Measurements from ENCODE around the gene EPG5. TPM values are rescaled to one million over a fixed set of nuclear protein-coding genes. Genes with fewer than 3 reads are reported as not detected.

The EPG5 gene
- total RNA-seq, 1 experiment from 2014 or later = 16.1 TPM

DNA sequence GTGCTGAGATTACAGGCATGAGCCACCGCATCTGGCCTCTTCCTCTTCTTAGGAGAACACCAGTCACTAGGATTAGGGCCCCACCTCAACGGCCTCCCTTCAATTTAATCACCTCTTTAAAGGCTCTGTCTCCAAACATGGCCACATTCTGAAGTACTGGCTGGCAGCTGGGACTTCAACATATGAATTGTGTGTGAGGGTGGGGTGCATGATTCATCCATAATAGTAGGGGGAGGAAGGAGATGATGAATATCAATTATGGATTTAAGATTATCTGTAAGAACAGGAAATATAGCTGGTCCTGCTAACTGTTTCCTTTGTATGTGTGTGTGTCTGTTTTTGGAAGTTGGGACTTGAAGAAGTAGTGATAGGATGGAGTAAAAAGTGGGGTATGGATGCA lies 14.7 kb upstream of the EPG5 start:
- Mint-ChIP-seq H3K36me3 (ENCODE audit: insufficient read depth in 1 of 3, low read depth in 3 of 3) (no peaks in the 10 kb centered on the region), H3K27me3 (ENCODE audit: low read depth) (no peaks in the 10 kb centered on the region; the same call in 1 of the 2 replicates), H3K4me3 (no peak overlapping the region), H3K9me3 (no peaks in the 10 kb centered on the region), H3K27ac (no peak overlapping the region), H3K4me1 (peaks cover 15 to 19% of the 10 kb centered on the region in 2 experiments)
- H3K79me1 ChIP-seq (ENCODE audit: insufficient read depth, low read depth, low read length, poor library complexity, severe bottlenecking) = no peaks in the 10 kb centered on the region
- H3K14ac ChIP-seq (ENCODE audit: insufficient read depth, low read length) = no peak overlapping the region
- H3K4ac ChIP-seq (ENCODE audit: low read depth, low read length) = no peak overlapping the region
- no peak overlapping the region for H2BK5ac ChIP-seq (ENCODE audit: insufficient read length, low read length)
- no CpG with 5 or more reads among the region's 2 CpGs for WGBS (ENCODE audit: extremely low coverage, insufficient read length, low lambda C conversion rate)
- H3T11ph ChIP-seq (ENCODE audit: low read length) = no peak overlapping the region
- H2BK12ac ChIP-seq (ENCODE audit: insufficient read length, low read depth, low read length) = no peak overlapping the region
- no peak overlapping the region for H3K4me2 ChIP-seq (ENCODE audit: insufficient read depth, insufficient read length, low read length)
- no peaks in the 10 kb centered on the region for H3K9me3 ChIP-seq (ENCODE audit: control insufficient read depth, low read depth, low read length)
- no peaks in the 10 kb centered on the region for H4K20me1 ChIP-seq (ENCODE audit: control insufficient read depth, insufficient read depth, insufficient read length)
- H3K23ac ChIP-seq (ENCODE audit: insufficient read length, low read depth, low read length) = no peak overlapping the region
- H3K4me1 ChIP-seq (ENCODE audit: insufficient read depth, low read length) = peaks cover 10% of the 10 kb centered on the region
- H2AK5ac ChIP-seq (ENCODE audit: insufficient read length, low read length) = no peak overlapping the region
- DNase-seq = no peak
- no peak overlapping the region for H4K5ac ChIP-seq (ENCODE audit: insufficient read length, low read depth, low read length)
- H3K18ac ChIP-seq (ENCODE audit: insufficient read length, low read depth, low read length) = no peak overlapping the region
- no peak overlapping the region for H3K27ac ChIP-seq (ENCODE audit: insufficient read length, low read depth, low read length)
- H3K23me2 ChIP-seq (ENCODE audit: insufficient read length, low read depth, low read length, poor library complexity, severe bottlenecking) = no peaks in the 10 kb centered on the region
- no peak overlapping the region for H2AFZ ChIP-seq (ENCODE audit: low read length)
- TF ChIP-seq, protein P1, sequence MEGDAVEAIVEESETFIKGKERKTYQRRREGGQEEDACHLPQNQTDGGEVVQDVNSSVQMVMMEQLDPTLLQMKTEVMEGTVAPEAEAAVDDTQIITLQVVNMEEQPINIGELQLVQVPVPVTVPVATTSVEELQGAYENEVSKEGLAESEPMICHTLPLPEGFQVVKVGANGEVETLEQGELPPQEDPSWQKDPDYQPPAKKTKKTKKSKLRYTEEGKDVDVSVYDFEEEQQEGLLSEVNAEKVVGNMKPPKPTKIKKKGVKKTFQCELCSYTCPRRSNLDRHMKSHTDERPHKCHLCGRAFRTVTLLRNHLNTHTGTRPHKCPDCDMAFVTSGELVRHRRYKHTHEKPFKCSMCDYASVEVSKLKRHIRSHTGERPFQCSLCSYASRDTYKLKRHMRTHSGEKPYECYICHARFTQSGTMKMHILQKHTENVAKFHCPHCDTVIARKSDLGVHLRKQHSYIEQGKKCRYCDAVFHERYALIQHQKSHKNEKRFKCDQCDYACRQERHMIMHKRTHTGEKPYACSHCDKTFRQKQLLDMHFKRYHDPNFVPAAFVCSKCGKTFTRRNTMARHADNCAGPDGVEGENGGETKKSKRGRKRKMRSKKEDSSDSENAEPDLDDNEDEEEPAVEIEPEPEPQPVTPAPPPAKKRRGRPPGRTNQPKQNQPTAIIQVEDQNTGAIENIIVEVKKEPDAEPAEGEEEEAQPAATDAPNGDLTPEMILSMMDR (conservative IDR thresholded peaks at IDR 0.05) = no peak
- no peak overlapping the region for H2BK20ac ChIP-seq (ENCODE audit: low read depth, low read length, poor library complexity, severe bottlenecking)
- H3K56ac ChIP-seq (ENCODE audit: insufficient read length, low read depth, low read length) = no peak overlapping the region
- no peak overlapping the region for H4K8ac ChIP-seq (replicated peaks; ENCODE audit: insufficient read length, low read depth, low read length)
- H4K91ac ChIP-seq (ENCODE audit: insufficient read length, low read depth, low read length) = no peak overlapping the region
- no peaks in the 10 kb centered on the region for H3K79me2 ChIP-seq (ENCODE audit: insufficient read depth, low read length)
- H2BK120ac ChIP-seq (ENCODE audit: low read depth, low read length, poor library complexity, severe bottlenecking) = no peak overlapping the region
- H2BK15ac ChIP-seq (ENCODE audit: low read depth, low read length) = no peak overlapping the region
- no peak overlapping the region for H3K9ac ChIP-seq (ENCODE audit: extremely low read depth, insufficient read length, low read length)
- no peaks in the 10 kb centered on the region for H3K27me3 ChIP-seq (ENCODE audit: insufficient read depth, low read length)
